ENCODE data around the gene IFNL4. TPM values are rescaled to one million over a fixed set of nuclear protein-coding genes. Genes with fewer than 3 reads are reported as not detected.

IFNL4 gene
- total and polyA plus RNA-seq, 9 of the 15 experiments (the other 6 are each of a cell fraction or from before 2014, with no cell fraction given): not detected

DNA sequence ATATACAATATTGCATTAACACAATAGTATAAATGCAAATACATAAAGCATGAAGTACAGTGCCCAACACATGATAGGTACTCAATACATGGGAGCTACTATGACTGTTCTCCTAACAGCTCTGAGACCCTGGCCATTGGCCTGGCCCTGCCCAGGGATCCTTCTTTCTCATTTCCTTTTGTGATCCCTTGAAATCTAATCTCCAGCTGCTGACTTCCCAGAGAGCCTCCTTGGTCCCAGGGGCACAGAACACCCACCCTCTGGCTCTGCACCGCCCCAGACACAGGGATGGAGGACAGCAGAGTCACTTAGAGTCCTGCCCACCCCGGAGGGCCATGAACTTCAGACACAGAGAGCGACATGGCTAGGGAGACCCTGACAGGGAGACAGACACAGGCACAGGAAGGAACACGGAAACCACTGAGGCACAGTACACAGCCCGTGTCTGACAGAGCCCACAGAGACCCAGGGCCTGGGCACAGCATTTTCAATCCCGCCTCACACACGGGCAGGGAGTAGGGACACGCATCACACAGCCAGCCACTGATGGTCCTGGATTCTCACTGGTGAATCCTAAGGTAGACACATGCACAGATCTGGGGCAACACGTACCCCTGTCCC is 40.4 kb downstream of the IFNL4 start:
- Histone ChIP-seq H3K9me3 (replicated peaks; ENCODE audit: control insufficient read depth, insufficient read depth, low read depth, low read length) (no peaks in the 10 kb centered on the region), H3K4me2 (ENCODE audit: insufficient read depth, low read length) (no peak overlapping the region), H3K79me2 (ENCODE audit: control insufficient read depth, insufficient read depth, low read length) (no peaks in the 10 kb centered on the region), H3K9ac (ENCODE audit: insufficient read depth in 1 of 2, low read depth in 2 of 2, low read length in 2 of 2) (peak overlapping the region in 1 of 2 experiments; percentile 61; a peak in 1 of 4 replicates), H2AFZ (ENCODE audit: low read depth, low read length) (no peak overlapping the region), H4K20me1 (replicated peaks; ENCODE audit: control insufficient read depth, insufficient read depth, low read length) (no peaks in the 10 kb centered on the region; the same call in 1 of the 2 replicates), H3K4me3 (no peak overlapping the region), H3K9me1 (ENCODE audit: control insufficient read depth, insufficient read depth, low read length) (no peaks in the 10 kb centered on the region), H3K27ac (ENCODE audit: extremely low read depth, low read depth, low read length) (no peak overlapping the region), H3K36me3 (ENCODE audit: control insufficient read depth, insufficient read depth, low read length) (no peaks in the 10 kb centered on the region), H3K27me3 (ENCODE audit: control insufficient read depth in 2 of 2, insufficient read depth in 2 of 2, low read length in 2 of 2) (no peaks in the 10 kb centered on the region), H3K4me1 (replicated peaks in 1 of 2; ENCODE audit: control insufficient read depth in 2 of 2, insufficient read depth in 2 of 2, low read length in 2 of 2) (peaks cover 19 to 21% of the 10 kb centered on the region in 2 experiments)
- in situ Hi-C loops (cut with MboI) (no loop called here), intact Hi-C loops (cut with micrococcal nuclease) (loop anchor here (5.0 kb wide), 1 partner anchor 86 kb away; no protein-coding TSS in a partner anchor)
- CTCF ChIA-PET (ENCODE audit: low intra/inter-chr PET ratio): no interaction called here
- no peak for FAIRE-seq
- ATAC-seq: no peak
- no TSS peak for BruUV-seq (replicated peaks)
- WGBS (ENCODE audit: insufficient coverage, low coverage, missing lambda C conversion rate): 39% methylated on average over 9 of the region's 9 CpGs
- TF ChIP-seq, protein P1, sequence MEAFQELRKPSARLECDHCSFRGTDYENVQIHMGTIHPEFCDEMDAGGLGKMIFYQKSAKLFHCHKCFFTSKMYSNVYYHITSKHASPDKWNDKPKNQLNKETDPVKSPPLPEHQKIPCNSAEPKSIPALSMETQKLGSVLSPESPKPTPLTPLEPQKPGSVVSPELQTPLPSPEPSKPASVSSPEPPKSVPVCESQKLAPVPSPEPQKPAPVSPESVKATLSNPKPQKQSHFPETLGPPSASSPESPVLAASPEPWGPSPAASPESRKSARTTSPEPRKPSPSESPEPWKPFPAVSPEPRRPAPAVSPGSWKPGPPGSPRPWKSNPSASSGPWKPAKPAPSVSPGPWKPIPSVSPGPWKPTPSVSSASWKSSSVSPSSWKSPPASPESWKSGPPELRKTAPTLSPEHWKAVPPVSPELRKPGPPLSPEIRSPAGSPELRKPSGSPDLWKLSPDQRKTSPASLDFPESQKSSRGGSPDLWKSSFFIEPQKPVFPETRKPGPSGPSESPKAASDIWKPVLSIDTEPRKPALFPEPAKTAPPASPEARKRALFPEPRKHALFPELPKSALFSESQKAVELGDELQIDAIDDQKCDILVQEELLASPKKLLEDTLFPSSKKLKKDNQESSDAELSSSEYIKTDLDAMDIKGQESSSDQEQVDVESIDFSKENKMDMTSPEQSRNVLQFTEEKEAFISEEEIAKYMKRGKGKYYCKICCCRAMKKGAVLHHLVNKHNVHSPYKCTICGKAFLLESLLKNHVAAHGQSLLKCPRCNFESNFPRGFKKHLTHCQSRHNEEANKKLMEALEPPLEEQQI (IDR thresholded peaks at IDR 0.05): no peak
- no peak for TF ChIP-seq GABPA (tag; conservative IDR thresholded peaks at IDR 0.05; ENCODE audit: low read depth)
- no peak for TF ChIP-seq ZFP1 (CRISPR knock-in tag; IDR thresholded peaks at IDR 0.05)
- no peak for TF ChIP-seq ZNF174 (CRISPR knock-in tag; IDR thresholded peaks at IDR 0.05)
- TF ChIP-seq, protein P2, sequence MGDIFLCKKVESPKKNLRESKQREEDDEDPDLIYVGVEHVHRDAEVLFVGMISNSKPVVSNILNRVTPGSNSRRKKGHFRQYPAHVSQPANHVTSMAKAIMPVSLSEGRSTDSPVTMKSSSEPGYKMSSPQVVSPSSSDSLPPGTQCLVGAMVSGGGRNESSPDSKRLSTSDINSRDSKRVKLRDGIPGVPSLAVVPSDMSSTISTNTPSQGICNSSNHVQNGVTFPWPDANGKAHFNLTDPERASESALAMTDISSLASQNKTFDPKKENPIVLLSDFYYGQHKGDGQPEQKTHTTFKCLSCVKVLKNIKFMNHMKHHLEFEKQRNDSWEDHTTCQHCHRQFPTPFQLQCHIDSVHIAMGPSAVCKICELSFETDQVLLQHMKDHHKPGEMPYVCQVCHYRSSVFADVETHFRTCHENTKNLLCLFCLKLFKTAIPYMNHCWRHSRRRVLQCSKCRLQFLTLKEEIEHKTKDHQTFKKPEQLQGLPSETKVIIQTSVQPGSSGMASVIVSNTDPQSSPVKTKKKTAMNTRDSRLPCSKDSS (IDR thresholded peaks at IDR 0.05; ENCODE audit: low read depth, partially characterized antibody): no peak
- TF ChIP-seq GABPB1 (CRISPR knock-in tag; IDR thresholded peaks at IDR 0.05): no peak
- TF ChIP-seq NFRKB (IDR thresholded peaks at IDR 0.05; ENCODE audit: low read depth): no peak
- no peak for TF ChIP-seq RAD51 (IDR thresholded peaks at IDR 0.05; ENCODE audit: borderline replicate concordance, low read depth)
- TF ChIP-seq ZNF184 (CRISPR knock-in tag; IDR thresholded peaks at IDR 0.05): no peak
- no peak for TF ChIP-seq RBM15 (IDR thresholded peaks at IDR 0.05; ENCODE audit: insufficient read depth, low read length)
- TF ChIP-seq KHSRP (IDR thresholded peaks at IDR 0.05): no peak
- no peak for TF ChIP-seq CREB1 (IDR thresholded peaks at IDR 0.05)
- no peak for TF ChIP-seq CREB1 (CRISPR knock-in tag; IDR thresholded peaks at IDR 0.05)
- TF ChIP-seq FOXA3 (CRISPR knock-in tag; conservative IDR thresholded peaks at IDR 0.05 in 1 of 2, IDR thresholded peaks at IDR 0.05 in 1 of 2): no peak
- TF ChIP-seq SPI1 (IDR thresholded peaks at IDR 0.05; ENCODE audit: borderline replicate concordance, low read depth, low read length): no peak
- no peak for TF ChIP-seq CBX1 (IDR thresholded peaks at IDR 0.05; ENCODE audit: low read depth)
- TF ChIP-seq CCAR2 (IDR thresholded peaks at IDR 0.05; ENCODE audit: low read depth, low read length): no peak
- no peak for DNase-seq (ENCODE audit: extremely low read depth in 1 of 4, low spot score in 3 of 4)
- POLR2A ChIA-PET: interaction anchor here (0.5 to 0.8 kb wide), 3 partner anchors 9 to 121 kb away, joined by 3 read pairs; no protein-coding TSS in a partner anchor

All from K562 (cell line).